Activated CD4-positive, CD25-positive, alpha-beta regulatory T cell treated with anti-CD3 and anti-CD28 coated beads, Interleukin-2, amount 50 U/mL, for 16 hours (primary cell): Measurements from ENCODE around the gene GRID1.
"Not testable (repeated sequence)": the region's sequence is repeated elsewhere in the genome, so short reads cannot be mapped to it uniquely, and the experiment has no call there.

Source experiments
- DNase-seq: peaks from one replicate; pipeline ENCODE4 v3.0.0-alpha.2; 2020; ENCODE audit warnings: low read depth, low spot score

The GRID1 gene

DNA sequence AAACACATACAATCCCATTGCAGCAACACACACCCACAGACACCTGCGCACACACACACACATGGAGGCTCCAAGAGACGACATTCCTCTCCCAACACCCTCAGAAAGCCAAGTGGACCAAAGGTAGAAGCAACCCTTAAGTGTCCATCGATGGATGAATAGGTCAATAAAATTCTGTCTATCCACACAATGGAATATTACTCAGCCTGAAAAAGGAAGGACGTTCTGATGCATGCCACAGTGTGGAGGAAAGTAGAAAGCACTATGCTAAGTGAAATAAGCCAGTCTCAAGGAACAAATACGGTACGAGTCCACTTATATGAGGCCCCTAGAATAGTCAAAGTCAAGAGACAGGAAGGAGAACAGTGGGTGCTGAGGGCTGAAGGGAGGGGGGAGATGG is 174.4 kb downstream of the GRID1 start:
- DNase-seq: no peak

DNA sequence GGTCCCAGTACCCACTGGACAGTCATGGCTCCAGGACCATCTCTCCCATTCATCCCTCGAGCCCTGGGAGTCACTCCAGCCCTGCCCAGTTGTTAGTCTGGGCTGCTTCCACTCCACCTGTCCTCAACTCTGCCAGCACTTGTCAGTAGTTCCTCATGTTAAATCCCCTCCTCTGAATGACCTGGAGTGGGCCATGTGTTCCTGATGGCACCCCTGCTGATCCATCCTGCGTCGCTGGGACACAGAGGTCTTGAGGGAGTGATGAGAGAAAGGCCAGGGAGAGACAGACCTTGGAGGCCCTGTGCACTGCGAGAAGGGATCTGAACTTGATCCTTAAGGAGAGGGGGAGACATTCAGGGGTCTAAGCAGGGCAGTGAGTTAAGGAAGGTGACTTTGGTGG is 174.9 kb downstream of the GRID1 start:
- DNase-seq: no peak

- no peak for DNase-seq
Measured at GRCh38 chr10:86191166-86191565, 175.4 kb downstream of the GRID1 start.

DNA sequence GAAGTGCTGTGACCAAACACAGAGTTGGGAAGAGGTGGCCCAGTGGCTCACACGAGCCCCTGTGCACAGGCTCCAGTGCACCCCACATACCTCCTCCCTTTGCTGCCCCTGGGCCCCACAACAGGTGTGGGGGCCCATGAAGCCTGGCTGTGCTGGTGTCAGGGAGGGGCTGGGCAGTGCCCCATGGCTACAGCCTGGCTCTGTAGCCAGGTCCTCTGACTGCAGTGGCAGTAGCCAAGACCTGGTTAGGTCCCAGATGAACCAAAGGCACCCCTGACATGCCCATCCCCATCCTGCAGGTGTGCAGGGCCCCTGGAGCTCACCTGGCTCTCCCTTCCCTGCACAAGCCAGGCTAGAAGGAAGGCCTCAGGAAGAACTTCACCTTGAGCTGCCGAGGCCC is 176.3 kb downstream of the GRID1 start:
- no peak for DNase-seq

- no peak for DNase-seq
Measured at GRCh38 chr10:86189891-86190290, 176.7 kb downstream of the GRID1 start.

GRCh38 chr10:86188796-86189558 is 177.6 kb downstream of the GRID1 start:
- DNase-seq: no peak

DNA sequence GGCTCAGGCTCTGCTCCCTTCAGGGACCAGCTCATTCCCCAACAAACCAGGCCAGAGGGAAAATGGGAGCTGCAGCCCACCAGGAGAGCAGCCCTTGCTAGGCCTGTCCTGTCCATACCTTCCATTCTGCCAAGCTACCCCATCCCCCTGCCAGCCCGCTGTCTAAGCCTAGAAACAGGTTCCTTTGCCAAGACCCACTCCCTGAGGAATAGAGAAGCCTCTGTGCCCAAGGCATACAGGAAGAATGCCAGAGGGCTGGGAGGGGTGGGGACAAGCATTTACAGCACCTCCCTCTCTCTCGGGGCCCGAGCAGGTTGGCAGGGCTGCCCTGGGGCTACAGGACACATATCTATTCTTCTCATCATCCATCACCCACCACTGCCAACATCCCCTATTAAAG is 178.3 kb downstream of the GRID1 start:
- no peak for DNase-seq

DNA sequence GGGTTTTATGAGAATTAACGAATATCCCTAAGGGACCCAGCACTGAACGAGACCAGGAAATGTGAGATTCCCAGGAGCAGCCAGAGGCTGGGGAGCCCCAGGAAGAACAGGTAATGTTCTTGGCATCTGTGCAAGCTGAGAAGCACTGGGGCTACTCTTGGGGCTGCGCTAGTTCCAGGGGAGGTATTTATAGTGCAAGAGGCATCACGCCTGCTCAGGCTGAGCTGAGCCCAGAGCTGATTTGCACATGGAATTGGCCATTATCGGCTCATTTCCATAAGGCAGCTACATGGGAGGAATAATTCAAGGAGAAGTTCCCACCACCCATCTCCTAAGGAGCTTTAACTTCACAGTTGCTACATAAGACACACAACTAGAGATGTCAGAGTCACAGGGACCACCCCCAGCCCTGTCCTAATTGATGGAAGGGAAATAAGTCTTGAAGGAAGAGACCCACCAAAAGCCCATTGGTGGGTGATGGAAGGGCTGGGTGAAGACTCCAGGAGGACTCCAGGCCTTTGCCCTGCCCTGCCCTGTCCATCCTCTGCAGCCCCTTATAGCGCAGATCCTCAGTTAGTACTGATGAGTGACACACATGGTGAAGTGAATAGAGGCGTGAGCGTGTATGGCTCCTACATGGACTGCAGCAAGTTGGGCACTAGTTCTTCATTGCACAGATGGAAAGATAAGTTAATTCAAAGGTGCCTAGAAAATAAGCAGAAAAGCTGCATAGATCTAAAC is 178.9 kb downstream of the GRID1 start:
- DNase-seq: no peak

DNA sequence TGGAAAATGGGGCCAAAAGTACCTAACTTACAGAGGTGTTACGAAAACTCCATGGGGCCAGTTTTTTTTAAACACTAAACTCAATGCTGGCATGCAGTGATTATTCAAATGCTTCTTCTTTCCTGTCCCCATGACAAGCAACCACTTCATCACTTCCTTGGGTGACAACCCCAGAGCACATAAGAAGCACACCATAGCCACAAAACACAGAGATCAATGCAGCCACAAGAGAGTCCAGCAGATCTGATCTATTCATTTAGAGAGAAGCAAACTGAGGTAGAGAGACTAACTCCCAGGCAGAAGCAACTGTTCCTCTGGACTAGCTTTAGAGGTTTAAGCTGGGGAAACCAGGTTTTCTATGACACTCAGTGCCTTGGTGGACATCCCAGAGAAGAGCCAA is 180.0 kb downstream of the GRID1 start:
- no peak for DNase-seq

DNA sequence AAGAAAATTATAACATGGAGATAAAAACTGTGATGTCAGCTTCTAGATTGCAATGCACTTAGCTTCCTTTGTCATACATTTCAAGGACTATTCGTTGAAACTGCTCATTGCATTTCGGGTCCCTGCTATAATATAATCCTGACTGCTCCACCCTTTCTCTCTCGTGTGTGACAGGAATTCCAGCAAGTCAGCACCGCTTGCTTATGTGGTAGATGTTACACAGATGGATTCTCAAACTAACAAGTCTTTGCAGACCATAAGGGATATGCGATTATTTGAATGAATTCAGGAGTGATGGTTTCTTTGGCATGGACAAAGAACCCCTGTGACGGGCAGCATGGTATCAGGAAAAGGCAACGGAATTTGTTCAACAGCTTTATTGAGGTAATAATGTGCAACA is 184.0 kb downstream of the GRID1 start:
- no peak for DNase-seq

DNA sequence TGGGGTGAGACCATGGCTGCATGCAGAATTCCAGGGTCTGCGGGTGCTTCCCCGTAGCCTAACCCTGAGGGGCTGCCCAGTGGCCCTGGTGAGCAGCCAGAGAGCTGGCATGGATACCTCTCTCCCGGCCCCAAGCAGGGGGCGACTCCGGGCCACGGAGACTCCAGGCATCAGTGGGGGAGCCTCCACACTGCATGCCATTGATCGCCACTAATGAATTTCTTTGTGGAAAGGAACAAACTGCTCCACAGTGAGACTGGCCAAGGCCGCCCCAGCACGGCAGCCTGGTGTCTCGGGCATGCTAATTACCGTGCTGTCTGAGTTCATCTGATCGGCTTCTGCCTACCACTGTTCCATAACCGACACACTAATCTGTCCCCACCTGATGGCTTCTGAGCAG is 184.4 kb downstream of the GRID1 start:
- no peak for DNase-seq

DNA sequence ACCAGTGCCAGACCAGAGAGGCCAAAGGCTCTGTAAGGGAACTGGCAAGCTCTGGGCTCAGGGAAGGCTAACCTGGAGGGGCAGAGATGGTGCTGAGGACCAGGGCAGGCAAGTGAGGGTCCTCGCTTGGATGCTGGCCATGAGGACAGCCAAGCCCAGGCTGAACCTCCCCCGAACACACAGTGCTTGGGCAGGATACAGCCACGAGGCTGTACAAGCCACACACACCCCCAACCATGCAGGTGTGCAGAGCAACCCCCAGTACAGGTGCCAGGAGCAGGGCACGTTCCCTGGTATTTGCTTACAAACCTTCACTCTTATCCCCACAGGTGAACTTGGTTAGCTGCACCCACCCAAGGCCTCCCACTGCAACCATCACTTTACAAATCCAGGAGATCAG is 185.7 kb downstream of the GRID1 start:
- DNase-seq: no peak

DNA sequence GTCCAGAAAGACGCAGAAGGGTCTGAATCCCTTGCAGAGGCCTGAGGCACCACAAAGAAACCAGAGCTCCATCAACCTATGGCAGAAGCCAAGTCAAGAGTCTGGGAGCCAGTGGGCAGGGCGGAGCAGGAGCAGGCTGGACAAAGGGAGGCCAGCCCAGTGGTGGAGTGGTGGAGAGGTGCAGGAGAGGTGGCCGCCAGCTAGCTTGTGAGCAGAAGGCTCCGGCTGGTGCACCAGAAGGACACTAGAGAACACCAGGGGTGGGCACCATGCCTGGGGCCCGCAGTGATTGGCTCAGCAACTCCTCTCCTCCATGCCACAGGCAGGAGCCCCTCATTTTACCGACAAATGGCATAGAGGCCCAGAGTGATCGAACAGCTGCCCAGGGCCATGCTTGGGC is 186.6 kb downstream of the GRID1 start:
- DNase-seq: no peak

GRCh38 chr10:86179153-86179524 is 187.5 kb downstream of the GRID1 start:
- no peak for DNase-seq

- DNase-seq: no peak
Measured at GRCh38 chr10:86178401-86179152, 188.0 kb downstream of the GRID1 start.

DNA sequence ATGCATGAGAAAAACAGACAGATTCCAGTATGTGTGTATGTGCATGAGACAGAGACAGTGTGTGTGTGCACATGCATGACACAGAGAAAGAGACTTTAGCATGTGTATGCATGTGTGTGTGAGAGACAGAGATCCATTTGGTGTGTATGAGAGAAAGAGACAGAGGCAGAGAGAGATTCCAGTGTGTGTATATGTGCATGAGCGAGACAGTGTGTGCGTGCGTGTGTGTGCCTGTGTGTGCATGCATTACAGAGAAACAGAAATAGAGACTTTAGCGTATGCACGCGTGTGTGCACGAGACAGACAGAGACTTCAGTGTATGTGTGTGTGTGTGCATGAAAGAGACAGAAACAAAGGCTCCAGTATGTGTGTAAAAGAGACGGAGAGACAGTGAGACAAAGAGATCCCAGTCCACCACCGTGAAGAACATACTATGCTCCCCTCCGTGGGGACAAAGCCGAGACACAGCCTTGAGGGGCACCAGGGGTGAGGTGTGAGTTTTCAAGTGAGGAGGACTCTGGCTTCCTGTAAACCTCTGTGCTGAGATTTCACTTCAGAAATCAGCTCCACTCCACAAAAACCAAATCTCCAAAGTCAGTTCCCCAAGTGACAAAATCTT is 188.9 kb downstream of the GRID1 start:
- no peak for DNase-seq

GRCh38 chr10:86176850-86177536 is 189.6 kb downstream of the GRID1 start:
- no peak for DNase-seq

DNA sequence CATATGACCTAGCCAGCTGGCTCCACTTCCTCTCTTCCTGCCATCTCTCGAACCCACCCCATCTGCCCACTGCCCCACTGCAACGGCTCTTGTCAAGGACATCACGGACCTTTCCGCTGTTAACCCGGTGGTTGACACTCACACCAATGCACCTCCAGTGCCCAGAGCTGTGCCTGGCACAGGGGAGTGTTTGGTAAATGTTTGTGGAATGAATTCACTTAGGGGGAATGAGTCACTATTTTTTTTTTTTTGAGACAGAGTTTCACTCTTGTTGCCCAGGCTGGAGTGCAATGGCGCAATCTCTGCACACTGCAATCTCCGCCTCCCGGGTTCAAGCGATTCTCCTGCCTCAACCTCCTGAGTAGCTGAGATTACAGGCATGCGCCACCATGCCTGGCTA is 191.1 kb downstream of the GRID1 start:
- not testable (repeated sequence) for DNase-seq

- no peak for DNase-seq
Measured at GRCh38 chr10:86172301-86172700, 194.3 kb downstream of the GRID1 start.

DNA sequence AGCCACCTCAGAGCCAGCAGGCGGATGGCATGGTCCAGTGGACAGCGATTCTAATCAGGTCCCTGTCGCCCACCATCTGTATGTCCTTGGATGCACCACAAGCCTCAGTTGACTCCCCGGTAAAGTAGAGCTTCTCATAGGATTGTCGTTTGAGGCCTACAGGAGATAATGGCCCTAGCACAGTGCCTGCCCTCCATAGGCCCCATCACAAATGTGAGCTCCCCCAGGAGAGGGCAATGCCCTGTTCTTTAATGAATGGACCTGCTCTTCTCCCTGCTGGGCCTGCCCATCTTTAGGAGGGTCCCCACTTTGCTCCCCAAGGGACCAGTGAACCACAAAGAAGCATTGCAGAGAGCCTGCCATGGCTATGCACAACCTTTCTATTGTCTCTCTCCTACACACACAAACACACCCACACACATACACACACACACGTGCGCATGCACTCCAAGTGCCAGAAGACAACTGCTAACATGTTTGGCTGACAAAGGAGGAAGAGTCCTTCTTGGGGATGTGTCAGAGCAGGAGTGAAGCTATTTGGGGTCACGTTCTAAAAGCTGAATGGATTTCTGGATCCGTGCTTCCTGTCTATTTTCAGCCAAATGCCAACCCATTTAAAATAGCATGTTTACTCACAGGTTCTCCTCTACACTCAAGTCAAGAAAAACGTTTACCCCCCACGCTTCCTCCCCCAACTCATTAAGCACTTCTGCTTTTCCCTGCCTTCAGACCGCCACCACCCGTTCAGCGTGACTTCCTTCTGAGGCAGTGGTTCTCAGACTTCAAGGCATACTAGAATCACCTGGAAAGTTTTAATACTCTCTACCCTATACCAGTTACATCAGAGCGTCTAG is 196.1 kb downstream of the GRID1 start:
- no peak for DNase-seq
